Left renal pelvis (tissue), 4 donors: ENCODE data around the gene NHLRC2. TPM values are rescaled to one million over a fixed set of nuclear protein-coding genes. Genes with fewer than 3 reads are reported as not detected.
"Not testable (repeated sequence)": the region's sequence is repeated elsewhere in the genome, so short reads cannot be mapped to it uniquely, and the experiment has no call there.

ENCODE experiments used
- DNase-seq, 4 donors: peaks; one replicate each; pipeline ENCODE4 v3.0.0-alpha.2; 2013; ENCODE audit warnings: low read depth in 4 of 4, low spot score in 3 of 4
- polyA plus RNA-seq, 4 donors: library from polyadenylated mRNA; unstranded; fragments of 120-200 nt; gene quantifications; one replicate each; pipeline ENCODE4 v1.2.1, GENCODE V29; 2013; ENCODE audit not compliant: insufficient read length in 4 of 4

Gene NHLRC2
- polyA plus RNA-seq, 4 donors, result 16.7 to 27.2 (median 21.7) TPM

DNA sequence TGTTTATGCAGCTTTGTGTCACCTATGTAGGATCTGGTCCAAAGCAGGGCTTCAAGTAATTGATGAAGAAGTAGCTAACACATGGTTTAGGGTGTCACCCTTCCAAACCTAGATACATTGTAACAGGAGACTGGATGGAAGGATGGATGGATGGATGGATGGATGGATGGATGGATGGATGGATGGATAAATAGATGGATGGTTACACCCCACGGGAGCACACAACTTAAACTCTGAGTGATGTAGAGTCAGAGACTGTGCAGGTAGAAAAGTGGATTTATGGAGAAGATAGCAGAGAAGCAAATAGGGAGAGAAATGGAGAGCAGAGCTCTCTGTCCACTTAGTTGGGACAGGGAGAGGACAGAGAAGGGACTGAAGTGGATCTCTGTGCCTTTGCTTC lies 78.4 kb downstream of the NHLRC2 start:
- DNase-seq, result no peak

DNA sequence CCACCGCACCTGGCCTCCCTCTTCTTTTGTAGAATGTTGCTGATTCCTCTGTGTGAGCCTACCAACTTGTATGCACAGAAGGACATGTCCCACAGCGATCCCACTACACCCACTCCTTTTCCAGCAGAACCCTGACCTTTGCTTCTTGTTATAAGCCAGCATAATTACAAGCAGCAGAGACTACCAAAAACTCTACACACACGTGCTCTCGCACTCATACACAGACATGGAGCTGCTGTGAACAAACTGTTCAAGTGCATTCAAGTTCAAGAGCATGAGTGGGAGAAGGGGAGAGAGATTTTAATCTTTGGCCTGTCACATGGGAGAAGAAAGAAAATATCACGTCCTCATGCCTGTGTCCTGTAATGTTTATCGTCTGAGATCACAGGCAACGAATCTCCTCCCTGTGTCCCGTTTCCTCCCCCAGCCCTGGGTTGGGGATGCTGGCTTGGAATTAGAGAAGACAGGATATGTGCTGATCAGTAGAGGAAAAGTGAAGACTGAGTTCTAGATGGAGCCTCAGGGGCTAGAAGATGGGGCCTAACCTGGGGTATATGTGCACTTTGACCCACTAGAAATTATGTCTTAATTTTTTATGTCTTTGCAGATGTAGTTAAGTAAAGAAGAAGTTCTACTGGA lies 79.6 kb downstream of the NHLRC2 start:
- no peak for DNase-seq

DNA sequence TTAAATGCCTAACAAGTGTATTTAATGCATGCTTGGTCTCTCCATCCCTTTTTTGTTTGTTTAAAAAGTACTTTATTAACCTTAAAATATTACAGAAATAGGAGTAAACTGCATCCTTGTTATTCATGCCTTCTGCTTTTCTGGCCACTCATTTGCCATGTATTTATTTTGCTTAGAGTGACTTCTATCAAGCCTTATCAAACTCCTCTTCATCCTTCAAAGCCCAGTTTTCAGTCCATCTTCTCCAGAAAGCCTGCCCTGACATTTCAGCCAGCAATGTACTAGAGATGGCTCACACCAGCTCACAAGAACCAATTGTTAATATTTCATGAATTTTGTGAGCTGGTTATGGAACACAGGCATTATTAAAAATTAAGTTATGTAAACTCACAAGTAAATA lies 82.8 kb downstream of the NHLRC2 start:
- DNase-seq, result no peak

DNA sequence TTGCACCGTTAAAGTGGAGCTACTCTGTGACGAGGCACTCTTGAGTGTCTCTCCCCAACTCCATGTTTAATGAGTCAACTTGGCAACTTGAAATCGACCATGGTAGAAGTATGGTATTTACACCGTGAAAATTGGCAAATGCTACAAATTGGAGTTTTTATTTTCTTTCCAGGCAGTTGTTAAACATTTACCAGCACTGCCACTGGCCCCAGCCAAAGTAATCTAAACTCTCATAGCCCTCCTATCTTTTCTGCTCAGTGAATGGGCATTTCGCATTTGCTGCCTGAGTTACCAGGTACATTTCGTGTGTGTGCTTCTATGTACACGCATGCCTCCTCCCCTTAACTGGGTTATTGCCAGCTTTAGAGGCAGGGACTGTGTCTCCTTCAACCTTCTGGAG lies 83.3 kb downstream of the NHLRC2 start:
- no peak for DNase-seq

DNA sequence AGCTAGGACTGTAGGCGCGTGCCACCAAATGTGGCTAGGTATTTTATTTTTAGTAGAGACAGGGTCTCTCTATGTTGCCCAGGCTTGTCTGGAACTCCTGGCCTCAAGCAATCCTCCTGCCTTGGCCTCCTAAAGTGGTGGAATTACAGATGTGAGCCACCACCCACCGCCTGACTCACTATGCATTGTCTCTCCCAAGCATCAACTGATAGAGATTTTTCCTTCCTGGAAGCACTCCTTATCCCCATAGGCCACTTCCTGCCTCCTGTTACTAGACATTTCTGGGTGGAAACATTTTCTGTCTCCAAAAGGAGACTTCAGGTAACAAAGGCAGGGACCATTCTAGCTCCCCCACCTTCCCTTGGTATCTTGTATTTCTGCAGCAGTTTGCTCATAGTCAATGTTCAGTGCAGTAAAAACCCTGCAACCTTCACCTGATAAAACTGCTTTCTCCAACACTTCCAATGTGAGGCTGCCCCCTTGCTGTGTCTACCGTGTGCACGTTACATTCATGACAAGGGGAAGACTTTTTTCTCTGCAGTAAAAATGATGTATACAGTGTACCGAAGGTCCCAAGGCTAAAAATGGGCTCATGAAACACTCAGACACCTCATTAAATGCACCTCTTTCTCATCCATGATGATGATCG lies 84.9 kb downstream of the NHLRC2 start:
- no peak for DNase-seq

DNA sequence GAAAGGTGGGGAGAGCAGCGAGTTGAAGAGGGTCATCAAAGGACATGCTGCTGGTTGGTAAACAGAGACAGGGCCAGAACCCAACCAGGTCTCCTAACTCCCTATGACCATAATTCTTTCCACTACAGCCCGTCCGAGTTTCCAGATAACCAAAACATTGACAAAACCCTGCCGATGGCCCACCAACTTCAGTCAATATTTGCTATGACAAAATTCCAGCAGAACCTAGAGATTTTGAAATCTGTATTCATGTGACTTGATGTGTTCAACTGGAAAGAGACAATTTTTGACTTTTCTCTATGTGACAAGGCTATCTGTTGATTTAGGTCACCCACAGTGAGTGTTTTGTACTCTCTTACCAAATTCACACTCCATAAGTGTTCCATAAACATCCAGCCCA lies 86.7 kb downstream of the NHLRC2 start:
- DNase-seq, result no peak

DNA sequence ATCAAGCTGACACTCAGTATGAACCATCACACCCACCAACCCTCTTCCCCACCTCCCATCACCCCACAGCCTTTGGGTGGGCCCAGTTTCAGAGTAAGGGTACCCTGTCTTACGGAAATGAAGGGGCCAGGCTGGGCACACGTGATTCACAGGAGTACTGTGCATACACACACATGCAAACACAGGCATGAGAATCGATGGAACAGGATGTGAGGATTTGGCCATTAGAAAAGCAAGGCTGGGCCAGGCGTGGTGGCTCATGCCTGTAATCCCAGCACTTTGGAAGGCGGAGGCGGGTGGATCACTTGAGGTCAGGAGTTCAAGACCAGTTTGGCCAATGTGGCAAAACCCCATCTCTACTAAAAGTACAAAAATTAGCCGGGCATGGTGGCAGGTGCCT lies 88.7 kb downstream of the NHLRC2 start:
- not testable (repeated sequence) for DNase-seq

DNA sequence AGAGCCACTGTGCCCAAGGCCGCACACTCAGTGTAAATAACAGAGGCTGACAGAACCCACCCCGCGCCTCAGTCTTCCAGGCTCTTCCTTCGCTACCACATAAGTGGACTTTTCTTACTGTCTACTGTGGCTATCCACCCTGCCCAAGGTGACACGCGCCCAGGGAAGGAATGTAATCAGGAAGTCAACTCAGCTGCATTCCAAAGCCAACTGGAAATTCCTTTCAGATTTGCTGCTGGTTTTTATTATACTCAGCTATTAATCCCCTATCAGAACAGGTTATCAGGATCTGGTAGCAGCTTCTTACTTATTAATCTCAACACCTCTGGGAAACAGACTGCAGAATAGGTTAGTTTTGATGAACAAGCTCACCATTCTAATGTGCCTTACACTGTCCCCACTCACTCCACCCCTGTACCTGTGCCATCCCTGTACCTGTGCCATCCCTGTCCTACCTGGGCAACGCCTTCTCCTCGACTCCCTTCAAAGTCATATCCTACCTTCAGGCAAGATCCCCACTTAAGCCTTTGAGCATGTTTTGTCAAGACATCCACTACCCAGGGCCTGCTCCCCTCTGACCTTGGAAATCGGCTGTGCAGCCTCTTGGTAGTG lies 90.7 kb downstream of the NHLRC2 start:
- DNase-seq, result no peak

DNA sequence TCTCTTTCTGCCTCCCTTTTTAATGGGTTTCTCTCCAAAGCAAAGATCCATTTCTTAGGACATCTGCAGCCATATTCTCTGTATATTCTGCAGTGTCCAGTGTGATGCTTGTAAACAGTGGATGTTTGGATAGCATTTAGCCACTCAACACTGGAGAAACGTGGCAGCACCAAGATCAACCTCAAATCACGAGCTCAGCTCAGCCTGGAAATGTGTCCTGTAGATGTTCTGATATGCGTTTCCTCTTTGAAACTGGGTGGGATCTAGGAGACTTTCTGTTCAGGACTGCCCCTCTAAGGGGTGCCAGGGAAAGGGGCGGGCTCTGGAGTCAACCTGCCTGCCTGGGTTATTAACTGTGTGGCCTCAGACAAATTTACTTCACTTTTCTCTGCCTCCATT lies 91.2 kb downstream of the NHLRC2 start:
- DNase-seq, result no peak

DNA sequence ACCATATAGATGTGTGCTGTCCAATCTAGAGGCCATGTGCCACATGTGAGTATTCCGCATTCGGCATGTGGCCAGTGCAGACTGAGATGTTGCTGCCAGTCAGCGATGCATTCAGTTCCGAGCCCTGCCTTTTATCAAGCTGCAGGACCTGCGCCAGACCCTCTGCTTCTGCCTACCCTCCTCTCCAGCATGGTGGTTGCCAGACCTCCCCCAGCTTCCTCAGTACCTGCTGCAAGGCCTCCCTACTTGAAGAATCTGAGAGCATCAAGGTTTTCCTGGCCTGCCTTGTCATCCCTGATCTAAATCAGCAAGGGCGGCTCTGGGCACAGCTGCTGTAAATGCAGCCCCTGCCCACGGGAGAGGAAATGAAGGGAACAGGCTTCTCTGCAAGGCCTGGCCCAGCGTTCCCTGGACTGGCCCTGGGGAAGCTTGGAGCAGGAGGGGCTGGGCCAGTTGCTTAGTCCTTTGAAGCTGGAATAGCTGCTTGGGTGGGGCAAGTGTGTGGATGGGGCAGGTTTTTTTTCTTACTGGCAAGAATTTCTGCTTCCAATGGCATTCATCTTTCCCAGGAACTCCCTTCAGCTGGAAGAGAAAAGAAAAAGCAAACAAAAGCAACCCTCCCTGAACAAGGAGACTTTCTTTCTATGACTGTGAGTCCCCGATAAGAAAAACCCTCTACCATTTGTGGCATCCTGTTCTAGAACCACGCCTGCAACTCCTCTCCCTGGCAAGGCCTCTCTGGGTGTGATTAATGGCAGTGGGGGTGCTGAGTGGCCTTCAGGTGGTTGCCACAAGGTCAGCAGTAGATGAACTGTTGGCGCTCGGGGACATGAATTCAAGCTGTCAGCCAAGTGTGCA lies 93.0 kb downstream of the NHLRC2 start:
- no peak for DNase-seq

DNA sequence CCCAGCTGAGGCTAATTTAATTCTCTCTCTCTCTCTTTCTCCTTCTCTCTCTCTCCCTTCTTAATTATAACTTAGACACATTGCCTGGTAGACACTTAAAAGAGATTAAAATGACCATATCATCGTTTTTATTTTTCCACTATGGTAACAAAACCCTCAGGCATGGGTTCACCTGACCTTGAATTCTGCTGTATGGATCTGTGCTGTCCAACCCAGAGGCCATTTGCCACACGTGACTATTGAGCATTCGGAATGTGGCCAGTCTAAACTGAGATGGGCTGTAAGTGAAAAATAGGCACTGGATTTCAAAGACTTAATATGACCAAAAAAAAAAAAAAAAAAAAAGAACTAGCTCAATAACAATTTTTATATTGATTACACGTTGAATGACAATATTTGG lies 93.6 kb downstream of the NHLRC2 start:
- no peak for DNase-seq

DNA sequence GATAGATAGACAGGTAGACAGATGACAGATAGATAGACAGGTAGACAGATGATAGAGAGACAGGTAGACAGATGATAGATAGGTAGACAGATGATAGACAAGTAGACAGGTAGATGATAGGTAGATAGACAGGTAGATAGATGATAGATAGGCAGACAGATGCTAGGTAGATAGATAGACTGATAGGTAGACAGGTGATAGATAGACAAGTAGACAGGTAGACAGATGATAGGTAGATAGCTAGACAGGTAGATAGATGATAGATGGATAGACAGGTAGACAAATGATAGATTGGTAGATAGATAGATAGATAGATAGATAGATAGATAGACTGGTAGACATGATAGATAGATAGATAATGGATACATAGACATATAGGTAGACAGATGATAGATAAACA lies 95.8 kb downstream of the NHLRC2 start:
- DNase-seq, result no peak

DNA sequence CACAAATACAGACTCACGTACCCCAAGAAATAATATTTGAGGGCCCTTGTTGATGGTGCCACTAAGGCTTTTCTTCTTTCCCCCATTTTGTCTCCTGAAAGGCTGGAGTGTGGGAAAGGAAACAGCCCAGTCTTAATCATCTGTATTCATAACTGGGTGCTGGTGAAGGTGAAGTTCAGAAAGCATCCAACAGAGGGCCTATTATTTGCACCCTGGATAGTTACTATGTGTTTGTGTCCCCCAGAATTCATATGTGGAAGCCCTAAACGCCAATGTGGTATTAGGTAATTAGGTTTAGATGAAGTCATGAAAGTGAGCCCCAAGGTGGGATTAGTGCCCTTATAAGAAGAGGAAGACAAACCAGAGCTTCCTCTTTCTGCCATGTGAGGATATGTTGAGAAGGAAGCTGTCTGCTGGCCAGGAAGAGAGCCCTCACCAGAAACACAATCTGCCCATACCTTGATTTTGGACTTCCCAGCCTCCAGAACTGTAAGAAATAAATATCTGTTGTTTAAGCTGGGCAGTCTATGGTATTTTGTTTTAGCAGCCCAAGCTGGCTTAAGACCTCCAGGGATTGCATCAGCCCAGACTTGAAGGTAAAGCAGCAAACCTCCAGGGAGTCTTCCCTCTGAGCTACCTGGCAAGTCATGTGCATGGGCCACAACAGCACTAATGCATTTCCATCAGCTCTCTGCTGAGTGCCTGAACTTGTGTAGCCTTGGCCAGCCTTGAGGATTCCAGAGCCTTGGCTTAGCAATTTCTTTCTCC lies 99.2 kb downstream of the NHLRC2 start:
- DNase-seq, result no peak

DNA sequence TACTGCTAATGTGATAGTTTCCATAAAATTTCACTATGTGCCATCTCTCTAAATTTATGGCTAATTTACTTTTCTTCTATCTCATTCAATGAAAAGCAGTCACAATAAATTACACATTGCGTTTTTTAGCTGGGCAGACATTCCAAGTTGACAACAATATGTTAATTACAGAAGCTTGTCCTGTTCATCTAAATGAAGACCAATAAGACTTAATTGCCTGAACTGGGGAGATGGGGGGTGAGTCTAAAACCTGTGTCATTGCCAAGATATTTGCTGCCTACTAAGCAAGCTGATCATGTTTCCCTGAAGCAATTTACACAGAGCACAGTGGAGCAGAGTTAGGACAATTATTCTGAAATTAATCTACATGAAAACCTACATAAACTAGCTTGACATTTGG lies 99.9 kb downstream of the NHLRC2 start:
- DNase-seq, result no peak

DNA sequence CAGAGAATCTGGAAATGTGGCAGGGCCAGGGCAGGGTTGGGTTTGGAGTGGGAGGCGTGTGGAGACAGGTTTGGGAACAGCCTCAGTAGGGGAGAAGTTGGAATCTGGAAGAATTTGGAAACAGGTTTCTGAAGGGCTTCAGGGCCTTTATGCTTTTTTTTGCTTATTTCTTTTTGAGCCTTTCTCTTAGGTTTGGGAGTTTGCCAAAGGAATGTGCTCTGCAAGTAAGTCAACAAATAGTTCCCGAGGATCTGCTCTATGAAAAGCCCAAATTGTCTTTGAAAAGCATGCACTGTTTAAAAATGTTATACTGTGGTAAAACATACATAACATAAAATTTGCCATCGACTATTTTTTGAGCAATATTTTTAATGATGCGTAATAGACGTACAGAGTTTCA lies 102.6 kb downstream of the NHLRC2 start:
- DNase-seq, result no peak

DNA sequence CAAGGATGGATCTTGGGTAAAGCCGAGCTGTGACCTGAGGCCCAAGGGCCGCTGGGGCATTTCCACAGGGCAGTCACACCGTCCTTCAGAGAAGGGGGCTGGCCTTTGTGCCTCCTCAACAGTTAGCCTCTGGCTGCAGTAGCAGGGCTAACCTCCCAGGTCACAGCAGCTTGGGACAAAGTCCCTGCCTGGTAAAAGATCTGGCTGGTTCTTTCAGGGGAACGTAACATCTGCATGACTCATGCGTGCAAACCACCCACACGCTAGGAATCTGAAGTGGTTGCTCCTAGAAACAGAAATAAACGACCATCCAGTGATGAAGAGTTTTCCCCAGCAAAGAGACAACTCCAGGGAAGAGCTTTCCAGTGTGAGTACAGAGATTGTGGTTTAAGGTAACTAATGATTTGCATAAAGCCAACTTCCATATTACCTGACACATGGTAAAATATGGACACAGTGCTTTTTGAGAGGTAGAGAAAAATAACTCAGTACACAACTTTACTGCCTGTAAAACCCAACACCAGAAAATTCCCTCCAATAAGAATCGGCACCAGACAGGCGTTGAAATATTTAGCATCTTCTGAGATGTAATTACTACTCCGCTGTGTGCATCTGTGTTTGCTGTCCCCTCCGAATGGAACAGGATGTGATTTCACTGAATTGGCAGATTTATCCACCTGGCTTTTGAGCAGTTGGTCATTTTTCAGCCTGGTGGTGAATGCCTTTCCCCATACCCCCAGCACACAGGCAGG lies 104.3 kb downstream of the NHLRC2 start:
- DNase-seq, result no peak

DNA sequence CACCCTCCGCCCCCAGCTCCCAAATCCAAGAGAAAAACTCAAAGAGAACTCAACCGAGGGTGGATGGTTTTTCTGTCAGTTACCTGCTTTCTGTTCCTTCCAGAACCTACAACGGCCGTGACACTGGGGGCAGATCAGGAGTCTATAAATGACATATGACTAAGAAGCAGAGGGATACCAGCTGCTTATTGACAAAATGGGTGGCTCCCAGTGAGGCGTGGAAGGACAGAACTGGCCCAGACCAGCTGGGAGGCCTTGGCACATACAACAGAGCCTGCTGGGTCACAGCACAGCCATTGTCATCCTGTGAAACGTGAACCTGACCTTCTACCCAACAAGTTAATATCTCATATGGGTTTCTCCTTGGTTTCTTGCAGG lies 104.9 kb downstream of the NHLRC2 start:
- no peak for DNase-seq

DNA sequence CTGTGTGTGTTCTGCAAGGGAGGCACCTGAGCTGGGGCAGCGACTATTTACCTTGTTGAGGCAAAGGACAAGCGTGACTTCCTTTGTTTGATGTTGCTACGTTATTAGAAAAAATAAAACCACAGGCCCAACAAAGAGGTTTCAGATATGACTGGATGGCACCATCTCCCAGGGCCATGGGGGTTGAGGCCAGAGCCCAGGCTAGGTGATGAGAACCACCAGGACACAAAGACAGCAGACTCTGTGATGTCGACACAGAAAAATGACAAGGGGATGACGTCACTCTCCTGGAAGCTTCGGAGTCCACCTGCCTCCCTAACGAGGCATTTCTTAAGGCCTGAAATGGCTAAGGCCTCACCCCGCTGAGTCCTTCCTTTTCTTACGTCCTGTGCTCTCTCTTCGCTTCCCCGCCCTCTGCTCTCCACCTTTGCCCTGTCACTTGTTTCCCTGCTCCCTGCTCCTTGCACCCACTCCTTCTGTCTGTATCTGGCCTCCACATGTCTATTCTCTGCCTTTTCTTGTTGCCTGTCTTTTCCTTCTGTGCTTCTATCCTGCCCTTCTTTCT lies 106.2 kb downstream of the NHLRC2 start:
- DNase-seq, result no peak

DNA sequence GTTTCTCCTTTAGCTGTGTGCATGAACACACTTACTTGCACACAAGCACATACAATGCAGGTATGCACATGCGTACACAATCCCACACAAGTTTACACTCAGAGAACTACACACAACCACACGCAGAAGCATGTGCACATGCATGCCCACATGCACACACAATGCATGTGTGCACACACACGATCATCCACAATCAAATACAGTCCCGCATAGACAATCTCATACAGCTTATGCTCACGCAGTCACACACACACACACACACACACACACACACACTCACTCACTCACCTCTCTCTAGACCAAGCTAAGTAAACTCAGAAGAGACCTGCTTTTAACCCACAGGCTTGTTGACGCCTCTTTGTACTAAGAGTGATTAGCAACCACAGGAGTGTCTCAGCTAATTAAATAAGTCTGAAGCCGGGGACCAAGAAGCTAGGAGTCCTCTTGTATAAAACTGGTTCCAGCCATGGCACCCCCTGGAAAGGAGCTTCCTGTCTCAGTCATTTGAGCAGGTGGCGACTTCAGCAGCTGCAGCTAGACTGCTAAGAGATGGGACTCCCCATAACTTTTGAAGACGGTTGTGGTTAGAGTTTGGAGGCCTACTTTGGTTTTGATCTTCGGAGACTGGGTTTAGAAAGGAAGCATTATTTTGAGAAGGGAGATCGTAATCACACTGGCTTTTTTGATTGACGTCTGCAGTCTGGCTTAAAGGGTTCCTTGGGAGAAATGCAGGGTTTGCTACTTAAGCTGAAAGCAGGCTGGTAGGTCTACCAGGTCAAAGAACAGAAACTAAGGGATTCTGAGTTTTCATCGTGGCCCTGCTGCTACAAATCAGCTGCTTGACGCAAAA lies 106.9 kb downstream of the NHLRC2 start:
- DNase-seq, result no peak
